GM19099 (cell line): ENCODE measurements around the gene CDH4.

Source experiments
- POLR2A ChIP-seq: IDR thresholded peaks from 3 replicates; pipeline ENCODE4 v1.6.1; 2011; ENCODE audit warnings: low read depth; ENCODE audit not compliant: insufficient read length; ENCODE audit errors: extremely low read depth

The CDH4 gene

GRCh38 chr20:61588411-61589385 lies 336.6 kb downstream of the CDH4 start:
- TF ChIP-seq POLR2A, result no peak

GRCh38 chr20:61590236-61590635 lies 338.2 kb downstream of the CDH4 start:
- no peak for TF ChIP-seq POLR2A

- no peak for TF ChIP-seq POLR2A
Measured at GRCh38 chr20:61593516-61593915, 341.5 kb downstream of the CDH4 start.

- TF ChIP-seq POLR2A, result no peak
Measured at GRCh38 chr20:61594198-61594597, 342.1 kb downstream of the CDH4 start.

GRCh38 chr20:61595216-61595615 lies 343.2 kb downstream of the CDH4 start:
- TF ChIP-seq POLR2A, result no peak

- no peak for TF ChIP-seq POLR2A
Measured at GRCh38 chr20:61596687-61597330, 344.7 kb downstream of the CDH4 start.

GRCh38 chr20:61597996-61598395 lies 345.9 kb downstream of the CDH4 start:
- no peak for TF ChIP-seq POLR2A

GRCh38 chr20:61598586-61598985 lies 346.5 kb downstream of the CDH4 start:
- no peak for TF ChIP-seq POLR2A

GRCh38 chr20:61599061-61599531 lies 347.0 kb downstream of the CDH4 start:
- no peak for TF ChIP-seq POLR2A

- TF ChIP-seq POLR2A, result no peak
Measured at GRCh38 chr20:61599541-61599992, 347.5 kb downstream of the CDH4 start.

- no peak for TF ChIP-seq POLR2A
Measured at GRCh38 chr20:61600016-61600415, 348.0 kb downstream of the CDH4 start.

GRCh38 chr20:61601361-61601760 lies 349.3 kb downstream of the CDH4 start:
- no peak for TF ChIP-seq POLR2A

- TF ChIP-seq POLR2A, result no peak
Measured at GRCh38 chr20:61601853-61602252, 349.8 kb downstream of the CDH4 start.

GRCh38 chr20:61603715-61604114 lies 351.7 kb downstream of the CDH4 start:
- no peak for TF ChIP-seq POLR2A

- TF ChIP-seq POLR2A, result no peak
Measured at GRCh38 chr20:61604549-61604948, 352.5 kb downstream of the CDH4 start.

- TF ChIP-seq POLR2A, result no peak
Measured at GRCh38 chr20:61605283-61605682, 353.2 kb downstream of the CDH4 start.
